MCF 10A (cell line): ENCODE measurements around the gene CCDC88C. TPM values are rescaled to one million over a fixed set of nuclear protein-coding genes. Genes with fewer than 3 reads are reported as not detected.

Source experiments
- BruUV-seq: library from RNA; stranded (reverse); fragments of 400-500 nt; replicated peaks from 2 replicates; lab custom pipeline; 2021; lab: Mats Ljungman, UMichigan
- CTCF ChIA-PET: fragments of 300-600 bp; sonication (Branson Sonifier 250); formaldehyde crosslinking; extraction: SDS; loops from one replicate; lab custom pipeline; 2021; ENCODE audit warnings: antibody characterized with exemption, inconsistent platforms; lab: Yijun Ruan, JAX
- POLR2A ChIA-PET: fragments of 300-600, 350-650 bp; sonication (Branson Sonifier 250); formaldehyde crosslinking; extraction: SDS; loops from one replicate; lab custom pipeline; 2020; ENCODE audit warnings: antibody characterized with exemption, inconsistent platforms; lab: Yijun Ruan, JAX
- DNase-seq: peaks from one replicate; pipeline ENCODE4 v3.0.0-alpha.2; 2018; ENCODE audit not compliant: unreplicated experiment
- H3K27ac Mint-ChIP-seq: one replicate; pipeline ENCODE4 v1.8.0; 2022; ENCODE audit warnings: mild to moderate bottlenecking, low read depth, mixed read lengths; ENCODE audit not compliant: unreplicated experiment
- H3K27me3 Mint-ChIP-seq: one replicate; pipeline ENCODE4 v1.8.0; 2022; ENCODE audit warnings: mixed read lengths; ENCODE audit not compliant: insufficient read depth, unreplicated experiment
- H3K36me3 Mint-ChIP-seq: one replicate; pipeline ENCODE4 v1.8.0; 2022; ENCODE audit warnings: mild to moderate bottlenecking, moderate library complexity, mixed read lengths; ENCODE audit not compliant: insufficient read depth, unreplicated experiment
- H3K4me1 Mint-ChIP-seq: one replicate; pipeline ENCODE4 v1.8.0; 2022; ENCODE audit warnings: mixed read lengths; ENCODE audit not compliant: insufficient read depth, unreplicated experiment
- H3K4me3 Mint-ChIP-seq: one replicate; pipeline ENCODE4 v1.8.0; 2022; ENCODE audit warnings: mild to moderate bottlenecking, moderate library complexity, mixed read lengths; ENCODE audit not compliant: unreplicated experiment
- H3K9me3 Mint-ChIP-seq: one replicate; pipeline ENCODE4 v1.8.0; 2022; ENCODE audit warnings: mixed read lengths; ENCODE audit not compliant: unreplicated experiment
- CTCF ChIP-seq: fragments of 200-600 bp; IDR thresholded peaks from one replicate; pipeline ENCODE4 v1.8.0; 2022; ENCODE audit warnings: antibody characterized with exemption, mild to moderate bottlenecking; ENCODE audit not compliant: unreplicated experiment
- intact Hi-C: fragments of 100-400 bp; cut with micrococcal nuclease; formaldehyde crosslinking; loops from 2 replicates; pipeline ENCODE4 v1.14.1; 2022
- total RNA-seq: library from RNA; stranded (reverse); gene quantifications from 2 replicates; pipeline ENCODE4 v1.2.3, GENCODE V29; 2022

The CCDC88C gene
- total RNA-seq, 1 experiment from 2014 or later: 19.7 TPM

GRCh38 chr14:91303924-91304229 lies 113.7 kb downstream of the CCDC88C start:
- H3K27ac Mint-ChIP-seq: no peak overlapping the region
- H3K4me1 Mint-ChIP-seq: no peaks in the 10 kb centered on the region
- BruUV-seq: no TSS peak
- TF ChIP-seq CTCF: no peak
- H3K36me3 Mint-ChIP-seq: peaks cover 7% of the 10 kb centered on the region
- intact Hi-C loops: no loop called here
- no peaks in the 10 kb centered on the region for H3K27me3 Mint-ChIP-seq
- no peak overlapping the region for H3K4me3 Mint-ChIP-seq
- ChIA-PET POLR2A (no interaction called here), CTCF (no interaction called here)
- no peak for DNase-seq
- no peaks in the 10 kb centered on the region for H3K9me3 Mint-ChIP-seq

- Mint-ChIP-seq H3K4me1 (no peaks in the 10 kb centered on the region), H3K4me3 (no peak overlapping the region), H3K36me3 (peaks cover 7% of the 10 kb centered on the region), H3K27ac (no peak overlapping the region), H3K9me3 (no peaks in the 10 kb centered on the region), H3K27me3 (no peaks in the 10 kb centered on the region)
- TF ChIP-seq CTCF: no peak
- ChIA-PET POLR2A (no interaction called here), CTCF (interaction anchor here (1.0 kb wide), 1 partner anchor 20 kb away, joined by 4 read pairs; no protein-coding TSS in a partner anchor)
- peak; percentile 26 for DNase-seq
- intact Hi-C loops: no loop called here
- BruUV-seq: no TSS peak
Observed at GRCh38 chr14:91303091-91303923, 114.3 kb downstream of the CCDC88C start.

- no peak for DNase-seq
- Mint-ChIP-seq H3K9me3 (no peaks in the 10 kb centered on the region), H3K36me3 (peaks cover 7% of the 10 kb centered on the region), H3K27me3 (no peaks in the 10 kb centered on the region), H3K4me3 (no peak overlapping the region), H3K27ac (no peak overlapping the region), H3K4me1 (no peaks in the 10 kb centered on the region)
- BruUV-seq: no TSS peak
- intact Hi-C loops: no loop called here
- ChIA-PET CTCF (interaction anchor here (1.0 kb wide), 1 partner anchor 21 kb away, joined by 4 read pairs; no protein-coding TSS in a partner anchor), POLR2A (no interaction called here)
- no peak for TF ChIP-seq CTCF
Observed at GRCh38 chr14:91302391-91302790, 115.2 kb downstream of the CCDC88C start.

- intact Hi-C loops: no loop called here
- H3K4me3 Mint-ChIP-seq: no peak overlapping the region
- H3K36me3 Mint-ChIP-seq: peaks cover 9% of the 10 kb centered on the region
- H3K27ac Mint-ChIP-seq: no peak overlapping the region
- no TSS peak for BruUV-seq
- H3K9me3 Mint-ChIP-seq: no peaks in the 10 kb centered on the region
- ChIA-PET POLR2A (no interaction called here), CTCF (no interaction called here)
- no peak for TF ChIP-seq CTCF
- no peaks in the 10 kb centered on the region for H3K4me1 Mint-ChIP-seq
- H3K27me3 Mint-ChIP-seq: no peaks in the 10 kb centered on the region
- no peak for DNase-seq
Observed at GRCh38 chr14:91300957-91301356, 116.7 kb downstream of the CCDC88C start.
